BJ (cell line): ENCODE measurements around the gene NFATC1. TPM values are rescaled to one million over a fixed set of nuclear protein-coding genes. Genes with fewer than 3 reads are reported as not detected.

Experiments
- CTCF ChIA-PET: fragments of 350-600 bp; formaldehyde crosslinking; extraction: SDS; loops from one replicate; lab custom pipeline; 2021; ENCODE audit warnings: antibody characterized with exemption, inconsistent platforms; lab: Yijun Ruan, JAX
- POLR2A ChIA-PET: fragments of 300-600 bp; sonication (Branson Sonifier 250); formaldehyde crosslinking; extraction: SDS; loops from one replicate; lab custom pipeline; 2021; ENCODE audit warnings: antibody characterized with exemption; lab: Charles Lee
- DNase-seq: peaks from one replicate; pipeline ENCODE4 v3.0.0-alpha.2; 2011; ENCODE audit warnings: low read depth
- H3K27me3 ChIP-seq: 2 replicates; pipeline ENCODE4 v1.6.0; 2011; ENCODE audit warnings: low read length; ENCODE audit not compliant: control insufficient read depth, insufficient read depth
- H3K36me3 ChIP-seq: 2 replicates; pipeline ENCODE4 v1.5.1; 2011; ENCODE audit warnings: low read length; ENCODE audit not compliant: control insufficient read depth, insufficient read depth
- H3K4me3 ChIP-seq: 2 replicates; pipeline ENCODE4 v1.5.1; 2011; ENCODE audit warnings: low read depth, mild to moderate bottlenecking, control low read depth, low read length
- CTCF ChIP-seq: IDR thresholded peaks from 2 replicates; pipeline ENCODE4 v1.5.1; 2011; ENCODE audit warnings: low read depth, mild to moderate bottlenecking, control low read depth, inconsistent platforms, low read length, moderate library complexity; ENCODE audit not compliant: insufficient read depth
- polyA plus RNA-seq: library from polyadenylated mRNA; depleted of rRNA; stranded (reverse); fragments of >200 nt; gene quantifications from 2 replicates; pipeline ENCODE4 v1.2.3, GENCODE V29; 2011

NFATC1 gene
- polyA plus RNA-seq, 1 experiment, result 1.2 TPM

- TF ChIP-seq CTCF, result no peak
- DNase-seq, result no peak
- H3K4me3 ChIP-seq, result no peak overlapping the region
- peaks cover 4% of the 10 kb centered on the region; the same call in 1 of the 2 replicates for H3K27me3 ChIP-seq
- no peaks in the 10 kb centered on the region for H3K36me3 ChIP-seq
- CTCF ChIA-PET, result interaction anchor here (0.9 to 13.9 kb wide), 3 partner anchors 10 to 260 kb away, joined by 3 to 190 read pairs (median 7); no protein-coding TSS in a partner anchor
- POLR2A ChIA-PET, result no interaction called here
Measured at GRCh38 chr18:79383388-79384056, 12.2 kb upstream of the NFATC1 start.

- POLR2A ChIA-PET, result no interaction called here
- H3K36me3 ChIP-seq, result no peaks in the 10 kb centered on the region
- H3K27me3 ChIP-seq, result peaks cover 4% of the 10 kb centered on the region; the same call in 1 of the 2 replicates
- no peak overlapping the region for H3K4me3 ChIP-seq
- no peak for TF ChIP-seq CTCF
- no peak for DNase-seq
- CTCF ChIA-PET, result interaction anchor here (0.9 to 13.9 kb wide), 5 partner anchors 9 to 260 kb away, joined by 3 to 190 read pairs (median 4); no protein-coding TSS in a partner anchor
Measured at GRCh38 chr18:79384151-79384807, 11.5 kb upstream of the NFATC1 start.

DNA sequence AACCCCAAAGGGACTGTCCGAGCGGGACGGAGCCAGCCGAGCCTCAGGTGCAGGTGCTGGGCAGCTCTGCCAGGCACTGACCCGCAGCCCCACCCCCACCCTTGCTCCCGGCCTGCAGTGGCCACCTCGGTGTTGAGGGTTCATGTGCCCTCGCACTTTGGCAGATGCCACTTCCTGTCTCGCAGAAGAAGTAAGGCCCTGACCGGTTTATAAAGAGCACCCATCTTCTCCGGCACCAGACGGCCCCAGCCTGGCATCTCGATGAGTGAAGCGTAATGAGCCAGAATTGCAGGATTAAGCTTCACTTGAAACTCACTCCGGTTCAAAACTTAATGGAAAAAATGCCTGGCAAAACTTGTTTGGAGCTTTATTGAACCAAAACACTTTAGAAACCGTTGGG is 10.9 kb upstream of the NFATC1 start:
- ChIA-PET CTCF (interaction anchor here (1.0 to 13.9 kb wide), 4 partner anchors 10 to 259 kb away, joined by 3 to 190 read pairs (median 6); no protein-coding TSS in a partner anchor), POLR2A (no interaction called here)
- H3K27me3 ChIP-seq, result peaks cover 4% of the 10 kb centered on the region

DNA sequence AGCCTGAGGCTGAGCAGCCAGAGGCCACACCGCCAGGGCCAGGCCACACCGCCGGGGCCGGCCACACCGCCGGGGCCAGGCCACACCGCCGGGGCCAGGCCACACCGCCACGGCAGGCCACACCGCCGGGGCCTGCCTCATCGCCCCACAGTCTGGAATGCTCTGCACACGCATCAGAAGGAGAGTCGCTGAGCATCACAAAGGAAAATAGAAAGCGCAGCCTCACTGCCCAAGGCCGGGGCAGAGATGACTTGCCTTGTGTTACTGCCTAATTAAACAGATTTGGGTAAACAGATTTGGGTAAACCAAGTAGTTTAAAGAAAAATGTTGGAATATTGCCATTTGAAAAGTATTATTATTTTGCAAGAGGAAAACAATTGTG is 10.4 kb upstream of the NFATC1 start:
- peaks cover 4% of the 10 kb centered on the region for H3K27me3 ChIP-seq
- no peak for DNase-seq
- TF ChIP-seq CTCF, result no peak
- ChIA-PET POLR2A (no interaction called here), CTCF (interaction anchor here (1.0 to 13.9 kb wide), 3 partner anchors 10 to 145 kb away, joined by 3 to 190 read pairs (median 4); no protein-coding TSS in a partner anchor)
- no peak overlapping the region for H3K4me3 ChIP-seq
- H3K36me3 ChIP-seq, result no peaks in the 10 kb centered on the region

More for the DNA sequence above, 10.9 kb upstream of the NFATC1 start:
- TF ChIP-seq CTCF, result no peak
- H3K36me3 ChIP-seq, result no peaks in the 10 kb centered on the region
- H3K4me3 ChIP-seq, result no peak overlapping the region
- DNase-seq, result no peak

GRCh38 chr18:79385708-79386341 is 9.9 kb upstream of the NFATC1 start:
- H3K4me3 ChIP-seq, result no peak overlapping the region
- no peaks in the 10 kb centered on the region for H3K36me3 ChIP-seq
- ChIA-PET CTCF (interaction anchor here (1.1 to 13.9 kb wide), 2 partner anchors 144 to 258 kb away, joined by 3 to 190 read pairs; no protein-coding TSS in a partner anchor), POLR2A (no interaction called here)
- H3K27me3 ChIP-seq, result peaks cover 4% of the 10 kb centered on the region
- DNase-seq, result no peak
- no peak for TF ChIP-seq CTCF
